ENCODE results near the gene MED13L.

DNA sequence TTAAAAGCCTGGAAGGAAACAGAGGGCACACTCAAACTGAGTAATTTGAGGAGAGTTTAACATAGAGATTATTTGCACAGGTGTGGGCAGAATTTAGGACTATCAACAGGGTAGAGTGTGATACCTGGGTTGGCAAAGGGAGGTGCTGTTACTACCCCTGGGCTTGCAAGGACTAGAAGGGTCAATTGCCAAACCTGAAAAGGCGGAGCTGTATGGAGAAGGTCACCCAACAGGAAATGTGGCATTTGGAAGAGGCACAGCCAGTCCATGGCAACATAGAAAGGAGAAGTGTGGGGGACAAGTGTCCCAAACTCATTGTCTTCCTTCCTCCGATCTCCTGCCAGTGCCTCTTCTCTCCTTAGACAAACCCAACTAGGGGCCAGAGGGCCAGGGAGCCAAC is 21.6 kb upstream of the MED13L start:
- TF ChIP-seq, protein P1, sequence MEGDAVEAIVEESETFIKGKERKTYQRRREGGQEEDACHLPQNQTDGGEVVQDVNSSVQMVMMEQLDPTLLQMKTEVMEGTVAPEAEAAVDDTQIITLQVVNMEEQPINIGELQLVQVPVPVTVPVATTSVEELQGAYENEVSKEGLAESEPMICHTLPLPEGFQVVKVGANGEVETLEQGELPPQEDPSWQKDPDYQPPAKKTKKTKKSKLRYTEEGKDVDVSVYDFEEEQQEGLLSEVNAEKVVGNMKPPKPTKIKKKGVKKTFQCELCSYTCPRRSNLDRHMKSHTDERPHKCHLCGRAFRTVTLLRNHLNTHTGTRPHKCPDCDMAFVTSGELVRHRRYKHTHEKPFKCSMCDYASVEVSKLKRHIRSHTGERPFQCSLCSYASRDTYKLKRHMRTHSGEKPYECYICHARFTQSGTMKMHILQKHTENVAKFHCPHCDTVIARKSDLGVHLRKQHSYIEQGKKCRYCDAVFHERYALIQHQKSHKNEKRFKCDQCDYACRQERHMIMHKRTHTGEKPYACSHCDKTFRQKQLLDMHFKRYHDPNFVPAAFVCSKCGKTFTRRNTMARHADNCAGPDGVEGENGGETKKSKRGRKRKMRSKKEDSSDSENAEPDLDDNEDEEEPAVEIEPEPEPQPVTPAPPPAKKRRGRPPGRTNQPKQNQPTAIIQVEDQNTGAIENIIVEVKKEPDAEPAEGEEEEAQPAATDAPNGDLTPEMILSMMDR (IDR thresholded peaks at IDR 0.05): no peak
- TF ChIP-seq ZFX (IDR thresholded peaks at IDR 0.05; ENCODE audit: borderline replicate concordance): no peak

All from 22Rv1 (cell line).